Endothelial cell (in vitro differentiated cells): ENCODE measurements around the gene PRKD1. TPM values are rescaled to one million over a fixed set of nuclear protein-coding genes. Genes with fewer than 3 reads are reported as not detected.

Source experiments
- DNase-seq: peaks from one replicate; pipeline ENCODE4 v3.0.0; 2021; ENCODE audit warnings: low spot score
- H3K27ac Mint-ChIP-seq: one replicate; pipeline ENCODE4 v1.8.0; 2021; ENCODE audit warnings: mixed read lengths, inconsistent platforms; ENCODE audit not compliant: unreplicated experiment
- H3K27me3 Mint-ChIP-seq: one replicate; pipeline ENCODE4 v1.8.0; 2021; ENCODE audit warnings: mild to moderate bottlenecking, moderate library complexity, mixed read lengths, inconsistent platforms; ENCODE audit not compliant: unreplicated experiment
- H3K36me3 Mint-ChIP-seq: one replicate; pipeline ENCODE4 v1.8.0; 2021; ENCODE audit warnings: mild to moderate bottlenecking, low read depth, mixed read lengths, inconsistent platforms; ENCODE audit not compliant: unreplicated experiment
- H3K4me1 Mint-ChIP-seq: one replicate; pipeline ENCODE4 v1.8.0; 2021; ENCODE audit warnings: mild to moderate bottlenecking, mixed read lengths, inconsistent platforms; ENCODE audit not compliant: unreplicated experiment
- H3K4me3 Mint-ChIP-seq: one replicate; pipeline ENCODE4 v1.8.0; 2021; ENCODE audit warnings: mild to moderate bottlenecking, mixed read lengths, inconsistent platforms; ENCODE audit not compliant: unreplicated experiment
- H3K9me3 Mint-ChIP-seq: one replicate; pipeline ENCODE4 v1.8.0; 2021; ENCODE audit warnings: mixed read lengths, inconsistent platforms; ENCODE audit not compliant: unreplicated experiment
- CTCF ChIP-seq: fragments of 200-600 bp; sonication (generic); IDR thresholded peaks from one replicate; pipeline ENCODE4 v1.5.0; 2021; ENCODE audit warnings: antibody characterized with exemption; ENCODE audit not compliant: unreplicated experiment
- total RNA-seq: library from RNA; stranded (reverse); fragmentation: NEBNext Ultra II Directional; extraction: Animal tissue kit (Norgen Biotek cat#: 25700); gene quantifications from one replicate; pipeline ENCODE4 v1.2.1, GENCODE V29; 2021; ENCODE audit not compliant: unreplicated experiment

Gene PRKD1
- total RNA-seq, 1 donor from 2014 or later, result 9.0 TPM

GRCh38 chr14:29799464-29800095 is 128.1 kb downstream of the PRKD1 start:
- no peaks in the 10 kb centered on the region for H3K9me3 Mint-ChIP-seq
- H3K27me3 Mint-ChIP-seq, result no peaks in the 10 kb centered on the region

DNA sequence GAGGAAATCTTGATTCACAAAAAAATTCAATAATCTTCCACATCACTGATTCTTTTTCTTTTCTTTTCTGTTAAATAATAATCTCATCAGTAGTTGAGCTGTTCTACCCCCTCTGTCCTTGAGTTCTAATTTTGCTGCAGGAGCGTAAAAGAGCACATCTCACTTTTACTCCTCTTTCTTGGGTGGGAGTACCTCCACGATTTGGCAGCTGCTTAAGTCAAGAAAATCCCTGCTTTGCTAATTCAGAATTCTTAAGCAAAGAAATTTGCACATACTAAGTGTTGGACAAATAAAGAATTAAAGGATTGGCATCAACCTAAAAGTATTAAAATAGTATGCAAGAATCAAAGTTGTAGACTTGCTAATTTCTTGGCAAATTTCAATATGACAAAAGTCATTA is 128.8 kb downstream of the PRKD1 start:
- no peak for TF ChIP-seq CTCF
- H3K27ac Mint-ChIP-seq, result no peak overlapping the region
- no peaks in the 10 kb centered on the region for H3K4me1 Mint-ChIP-seq
- no peak for DNase-seq
- no peaks in the 10 kb centered on the region for H3K36me3 Mint-ChIP-seq
- no peaks in the 10 kb centered on the region for H3K9me3 Mint-ChIP-seq
- no peak overlapping the region for H3K4me3 Mint-ChIP-seq
- H3K27me3 Mint-ChIP-seq, result no peaks in the 10 kb centered on the region

More at GRCh38 chr14:29799464-29800095, 128.1 kb downstream of the PRKD1 start:
- Mint-ChIP-seq H3K4me3 (no peak overlapping the region), H3K4me1 (no peaks in the 10 kb centered on the region), H3K27ac (no peak overlapping the region), H3K36me3 (no peaks in the 10 kb centered on the region)
- TF ChIP-seq CTCF, result no peak
- no peak for DNase-seq

DNA sequence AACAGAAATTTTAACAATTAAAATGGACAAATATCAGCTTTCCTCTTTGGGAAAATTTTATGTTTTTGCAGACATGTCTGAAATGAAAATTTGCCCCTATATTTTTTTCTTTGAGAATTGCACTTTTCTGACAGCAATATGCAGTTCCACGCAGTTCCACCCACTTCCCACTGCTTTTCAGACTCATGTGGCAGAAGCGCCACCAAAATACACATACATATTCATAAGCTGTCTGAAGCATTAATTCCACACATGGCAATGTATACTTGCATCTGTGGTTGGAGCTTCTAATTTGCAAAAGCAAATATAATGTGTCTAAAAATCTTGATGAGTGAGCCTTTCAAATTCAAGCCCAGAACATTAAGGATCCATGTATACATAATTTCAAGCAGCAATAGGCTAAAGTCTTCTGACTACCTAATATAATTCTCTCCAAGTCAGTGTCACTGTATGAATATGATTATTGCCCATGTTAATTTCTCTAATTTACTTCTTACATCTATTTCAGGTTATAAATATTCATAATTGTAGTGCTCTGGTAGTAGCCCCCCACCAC is 129.5 kb downstream of the PRKD1 start:
- Mint-ChIP-seq H3K4me1 (no peaks in the 10 kb centered on the region), H3K9me3 (no peaks in the 10 kb centered on the region), H3K36me3 (no peaks in the 10 kb centered on the region), H3K4me3 (no peak overlapping the region), H3K27me3 (no peaks in the 10 kb centered on the region), H3K27ac (no peak overlapping the region)
- no peak for TF ChIP-seq CTCF
- no peak for DNase-seq

GRCh38 chr14:29796853-29797252 is 130.8 kb downstream of the PRKD1 start:
- H3K27ac Mint-ChIP-seq, result no peak overlapping the region

More at GRCh38 chr14:29796853-29797252, 130.8 kb downstream of the PRKD1 start:
- Mint-ChIP-seq H3K4me1 (no peaks in the 10 kb centered on the region), H3K27me3 (no peaks in the 10 kb centered on the region), H3K9me3 (no peaks in the 10 kb centered on the region), H3K36me3 (no peaks in the 10 kb centered on the region), H3K4me3 (no peak overlapping the region)
- no peak for DNase-seq
- no peak for TF ChIP-seq CTCF
